Activated CD4-positive, alpha-beta T cell treated with anti-CD3 and anti-CD28 coated beads for 1 hour (primary cell): ENCODE measurements around the gene WIPF1.
"Not testable (repeated sequence)": the region's sequence is repeated elsewhere in the genome, so short reads cannot be mapped to it uniquely, and the experiment has no call there.

Experiments
- DNase-seq: peaks from one replicate; pipeline ENCODE4 v3.0.0-alpha.2; 2020

The WIPF1 gene

GRCh38 chr2:174570318-174570958 lies 27.2 kb downstream of the WIPF1 start:
- DNase-seq: no peak

GRCh38 chr2:174569678-174570077 lies 27.9 kb downstream of the WIPF1 start:
- no peak for DNase-seq

DNA sequence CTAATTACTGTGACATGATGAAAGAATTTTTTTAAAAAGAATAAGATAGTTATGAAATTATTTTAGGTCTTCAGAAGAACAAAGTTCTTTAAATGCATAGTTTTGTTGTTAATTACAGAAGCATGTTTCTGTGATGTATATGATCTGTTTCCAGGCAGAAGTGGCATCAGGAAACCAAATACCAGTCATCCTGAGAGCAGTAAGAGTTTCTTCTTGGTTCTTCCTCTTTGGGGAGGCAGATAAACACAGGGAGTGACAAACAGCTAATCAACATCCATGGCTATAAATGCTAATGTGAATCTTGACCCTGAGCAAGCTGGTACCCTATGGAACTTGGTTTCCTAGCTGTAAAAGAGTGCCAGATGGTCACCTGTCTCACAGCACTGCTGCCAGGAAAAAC lies 29.2 kb downstream of the WIPF1 start:
- DNase-seq: no peak

DNA sequence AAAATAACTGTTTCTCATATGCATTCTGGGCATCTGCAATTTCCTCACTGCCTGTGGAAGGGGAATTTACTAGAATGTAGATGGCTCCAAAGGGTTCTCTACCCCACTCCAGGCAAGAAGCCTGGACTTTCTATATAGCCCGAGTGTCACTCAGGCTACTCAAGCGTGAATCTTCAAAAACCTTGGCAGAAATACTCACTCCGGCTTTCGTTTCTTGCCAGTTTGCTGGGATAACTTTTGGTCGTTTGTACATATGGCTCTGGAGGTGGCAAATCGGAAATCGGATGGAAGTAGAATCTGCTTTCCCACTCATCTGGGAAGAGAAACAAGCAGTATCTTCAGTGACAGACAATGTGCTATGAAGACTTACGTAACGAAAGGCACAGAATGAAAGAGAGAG lies 30.7 kb downstream of the WIPF1 start:
- DNase-seq: no peak

GRCh38 chr2:174563530-174564282 lies 33.9 kb downstream of the WIPF1 start:
- DNase-seq: no peak

- DNase-seq: no peak
These were observed 35.6 kb downstream of the WIPF1 start for GRCh38 chr2:174561972-174562370.

GRCh38 chr2:174561283-174561971 lies 36.2 kb downstream of the WIPF1 start:
- no peak for DNase-seq

DNA sequence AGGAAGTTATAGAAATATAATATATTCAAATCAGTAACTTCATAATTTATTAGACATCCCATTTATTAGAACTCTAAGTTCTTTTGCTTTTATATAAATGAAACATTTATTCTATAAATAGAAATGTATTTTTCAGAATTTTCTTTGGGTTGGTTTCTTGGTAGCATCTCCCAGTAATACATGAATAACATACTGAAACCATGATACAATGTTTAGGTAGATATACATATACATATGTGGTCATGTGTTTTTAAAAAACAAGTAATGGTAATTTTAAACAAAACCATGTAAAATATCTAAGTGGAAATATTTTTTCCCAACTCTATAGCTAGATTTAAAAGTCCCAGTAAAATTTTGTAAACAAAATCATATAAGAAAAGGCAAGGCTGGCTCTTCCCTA lies 36.9 kb downstream of the WIPF1 start:
- DNase-seq: no peak

DNA sequence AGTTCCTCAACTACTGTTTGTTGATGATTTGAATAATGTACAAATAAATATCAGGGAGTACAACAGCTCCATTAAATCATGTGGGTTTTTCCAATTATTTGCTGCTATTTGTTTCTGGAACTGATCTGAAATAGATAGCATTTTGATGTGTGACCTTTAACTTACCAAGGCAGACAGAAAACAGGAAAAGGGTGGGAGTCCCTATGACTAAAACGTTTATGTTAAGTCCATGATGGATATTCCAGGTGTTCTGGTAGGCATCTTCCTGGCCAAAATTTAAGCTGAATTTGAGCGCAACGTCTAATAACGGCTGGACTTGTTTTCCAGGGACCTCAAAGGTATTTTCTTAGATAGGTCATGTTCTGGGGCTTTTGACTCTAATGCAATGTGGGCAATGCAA lies 41.6 kb downstream of the WIPF1 start:
- DNase-seq: no peak

- no peak for DNase-seq
These were observed 43.0 kb downstream of the WIPF1 start for GRCh38 chr2:174554529-174555150.

GRCh38 chr2:174553811-174554493 lies 43.7 kb downstream of the WIPF1 start:
- no peak for DNase-seq

GRCh38 chr2:174552880-174553279 lies 44.7 kb downstream of the WIPF1 start:
- no peak for DNase-seq

- no peak for DNase-seq
These were observed 45.9 kb downstream of the WIPF1 start for GRCh38 chr2:174551697-174552096.

GRCh38 chr2:174548646-174549045 lies 49.0 kb downstream of the WIPF1 start:
- DNase-seq: not testable (repeated sequence)

- not testable (repeated sequence) for DNase-seq
These were observed 49.6 kb downstream of the WIPF1 start for GRCh38 chr2:174548021-174548420.

DNA sequence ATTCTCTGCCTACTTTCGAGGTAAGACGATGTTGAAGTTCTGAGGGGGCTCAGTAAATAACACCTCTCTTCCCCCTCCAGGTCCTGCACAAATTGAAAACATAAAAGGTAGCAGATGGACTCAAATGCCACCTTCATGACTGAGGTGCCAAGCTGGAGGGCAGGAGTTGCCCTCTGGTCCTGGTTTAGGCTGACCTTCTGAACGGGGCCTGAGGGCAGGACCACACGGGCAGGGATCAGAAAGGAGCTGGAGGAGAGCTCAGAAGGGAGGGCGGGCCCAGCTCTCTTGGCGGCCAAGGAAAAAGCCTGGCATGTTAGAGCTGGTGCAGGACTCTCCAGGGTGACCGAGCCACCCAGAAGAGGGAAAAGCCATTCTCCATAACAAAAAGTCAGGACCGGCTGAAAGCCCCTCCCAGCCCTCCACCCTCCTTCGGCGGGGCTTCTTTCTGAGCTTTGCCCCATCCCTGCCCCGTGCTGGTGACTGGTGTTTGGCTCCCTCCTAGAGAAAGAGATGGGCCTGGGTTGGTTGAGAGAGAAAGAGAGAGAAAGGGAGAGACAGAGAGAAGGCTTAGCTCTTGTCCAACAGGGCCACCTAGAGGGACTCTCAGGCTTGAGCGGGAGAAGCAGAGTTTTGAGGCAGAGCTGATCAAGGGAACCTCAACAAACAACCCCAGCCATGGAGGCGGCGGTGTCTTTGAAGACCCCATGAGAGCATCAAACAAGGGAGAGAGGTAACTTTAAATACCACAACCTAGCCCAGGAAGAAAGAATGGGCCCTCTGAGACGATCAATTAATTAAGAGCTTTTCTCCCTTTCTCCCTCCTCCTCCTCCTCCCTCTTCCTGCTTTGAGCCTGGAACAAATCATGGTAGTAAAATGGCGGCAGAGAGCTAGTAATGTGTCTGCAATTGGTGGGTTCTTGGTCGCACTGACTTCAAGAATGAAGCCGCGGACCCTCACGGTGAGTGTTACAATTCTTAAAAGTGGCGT lies 50.8 kb downstream of the WIPF1 start:
- DNase-seq: no peak

GRCh38 chr2:174545240-174545639 lies 52.4 kb downstream of the WIPF1 start:
- no peak for DNase-seq

GRCh38 chr2:174544802-174545201 lies 52.8 kb downstream of the WIPF1 start:
- no peak for DNase-seq

- no peak for DNase-seq
These were observed 53.4 kb downstream of the WIPF1 start for GRCh38 chr2:174544156-174544555.

DNA sequence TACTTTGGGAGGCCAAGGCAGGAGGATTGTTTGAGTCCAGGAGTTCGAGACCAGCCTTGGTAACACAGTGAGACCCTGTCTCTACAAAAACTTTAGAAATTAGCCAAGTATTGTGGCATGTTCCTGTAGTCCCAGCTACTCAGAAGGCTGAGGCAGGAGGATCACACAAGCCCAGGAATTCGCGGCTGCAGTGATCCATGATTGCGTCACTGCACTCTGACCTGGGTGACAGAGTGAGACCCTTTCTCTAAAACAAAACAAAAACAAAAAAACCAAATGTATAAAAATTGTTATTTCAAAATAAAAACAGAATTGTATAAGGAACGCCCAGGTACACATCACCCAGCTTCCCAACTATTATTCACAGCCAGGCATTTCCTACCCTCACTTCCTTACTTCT lies 56.7 kb downstream of the WIPF1 start:
- DNase-seq: no peak
